ENCODE data around the gene CLDN4. TPM values are rescaled to one million over a fixed set of nuclear protein-coding genes. Genes with fewer than 3 reads are reported as not detected.

Gene CLDN4
- total RNA-seq, 2 donors from 2014 or later: 162 to 216 TPM

DNA sequence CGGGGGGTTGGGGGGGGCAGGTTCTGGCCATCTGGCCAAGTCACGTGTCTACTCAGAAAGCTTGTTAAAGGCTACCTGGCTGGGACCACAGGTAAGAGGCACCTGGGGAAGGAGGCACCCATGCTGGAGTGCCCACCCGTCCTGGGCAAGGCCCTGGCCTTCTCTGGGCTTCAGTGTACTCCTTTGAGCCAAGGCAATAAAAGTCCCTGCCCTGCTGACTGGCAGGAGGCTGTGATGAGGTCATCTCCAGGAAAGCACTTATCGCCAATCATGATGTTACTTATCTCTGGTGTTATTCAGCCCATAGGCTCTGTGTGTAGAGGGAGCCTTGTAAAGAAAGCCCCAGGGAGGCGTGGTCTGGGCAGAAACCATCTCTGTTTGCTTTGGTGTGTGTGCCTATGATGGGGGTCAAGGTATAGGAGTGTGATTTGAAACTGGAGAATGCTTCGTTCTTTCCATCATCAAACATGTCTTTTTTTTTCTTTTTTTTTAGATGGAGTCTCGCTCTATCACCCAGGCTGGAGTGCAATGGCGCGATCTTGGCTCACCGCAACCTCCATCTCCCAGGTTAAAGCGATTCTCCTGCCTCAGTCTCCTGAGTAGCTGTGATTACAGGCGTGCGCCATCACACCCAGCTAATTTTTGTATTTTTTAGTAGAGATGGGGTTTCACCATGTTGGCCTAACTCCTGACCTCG, 2.5 kb upstream of the CLDN4 start:
- 61% methylated on average over 13 of the region's 14 CpGs for WGBS
- intact Hi-C loops (cut with DNase I): no loop called here
- Histone ChIP-seq H3K27ac (peak overlapping the region; percentile 90 to 95), H3K27me3 (replicated peaks; ENCODE audit: insufficient read depth) (no peaks in the 10 kb centered on the region), H3K4me1 (replicated peaks) (peaks cover 32% of the 10 kb centered on the region), H3K4me3 (no peak overlapping the region), H3K36me3 (no peaks in the 10 kb centered on the region), H3K9me3 (no peaks in the 10 kb centered on the region)
- TF ChIP-seq POLR2AphosphoS5 (IDR thresholded peaks at IDR 0.05) (peak; percentile 68), POLR2A (IDR thresholded peaks at IDR 0.05) (peak; percentile 43)
- TF ChIP-seq, protein P1, sequence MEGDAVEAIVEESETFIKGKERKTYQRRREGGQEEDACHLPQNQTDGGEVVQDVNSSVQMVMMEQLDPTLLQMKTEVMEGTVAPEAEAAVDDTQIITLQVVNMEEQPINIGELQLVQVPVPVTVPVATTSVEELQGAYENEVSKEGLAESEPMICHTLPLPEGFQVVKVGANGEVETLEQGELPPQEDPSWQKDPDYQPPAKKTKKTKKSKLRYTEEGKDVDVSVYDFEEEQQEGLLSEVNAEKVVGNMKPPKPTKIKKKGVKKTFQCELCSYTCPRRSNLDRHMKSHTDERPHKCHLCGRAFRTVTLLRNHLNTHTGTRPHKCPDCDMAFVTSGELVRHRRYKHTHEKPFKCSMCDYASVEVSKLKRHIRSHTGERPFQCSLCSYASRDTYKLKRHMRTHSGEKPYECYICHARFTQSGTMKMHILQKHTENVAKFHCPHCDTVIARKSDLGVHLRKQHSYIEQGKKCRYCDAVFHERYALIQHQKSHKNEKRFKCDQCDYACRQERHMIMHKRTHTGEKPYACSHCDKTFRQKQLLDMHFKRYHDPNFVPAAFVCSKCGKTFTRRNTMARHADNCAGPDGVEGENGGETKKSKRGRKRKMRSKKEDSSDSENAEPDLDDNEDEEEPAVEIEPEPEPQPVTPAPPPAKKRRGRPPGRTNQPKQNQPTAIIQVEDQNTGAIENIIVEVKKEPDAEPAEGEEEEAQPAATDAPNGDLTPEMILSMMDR (IDR thresholded peaks at IDR 0.05): no peak
- DNase-seq (ENCODE audit: low spot score): peak; percentile 72

DNA sequence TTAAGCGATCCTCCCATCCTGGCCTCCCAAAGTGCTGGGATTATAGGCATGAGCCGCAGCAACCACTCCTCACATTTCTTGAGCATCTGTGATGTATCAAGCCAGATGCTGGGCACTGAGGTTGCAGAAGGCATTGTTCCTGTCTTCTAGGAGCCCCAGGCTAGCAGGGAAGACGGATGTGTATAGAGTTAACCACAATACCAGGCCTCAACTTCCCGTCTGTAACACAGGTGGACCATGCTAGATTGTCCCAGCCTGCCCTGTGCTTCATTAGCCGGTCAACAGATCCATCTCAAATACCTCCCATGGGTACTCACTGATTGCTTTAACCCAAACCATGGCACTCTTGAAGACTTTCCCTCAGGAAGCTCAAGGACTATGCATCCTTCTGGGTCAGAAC, 1.8 kb upstream of the CLDN4 start:
- TF ChIP-seq POLR2A (IDR thresholded peaks at IDR 0.05): no peak
- TF ChIP-seq, protein P1 (IDR thresholded peaks at IDR 0.05): no peak
- TF ChIP-seq POLR2AphosphoS5 (IDR thresholded peaks at IDR 0.05): no peak
- Histone ChIP-seq H3K27me3 (replicated peaks; ENCODE audit: insufficient read depth) (no peaks in the 10 kb centered on the region), H3K4me3 (no peak overlapping the region), H3K36me3 (no peaks in the 10 kb centered on the region), H3K27ac (peak overlapping the region; percentile 90 to 95), H3K9me3 (no peaks in the 10 kb centered on the region), H3K4me1 (replicated peaks) (peaks cover 32% of the 10 kb centered on the region)
- whole genome bisulfite sequencing: 87% methylated on average over 5 of the region's 5 CpGs
- no peak for DNase-seq (ENCODE audit: low spot score)
- intact Hi-C loops (cut with DNase I): no loop called here

DNA sequence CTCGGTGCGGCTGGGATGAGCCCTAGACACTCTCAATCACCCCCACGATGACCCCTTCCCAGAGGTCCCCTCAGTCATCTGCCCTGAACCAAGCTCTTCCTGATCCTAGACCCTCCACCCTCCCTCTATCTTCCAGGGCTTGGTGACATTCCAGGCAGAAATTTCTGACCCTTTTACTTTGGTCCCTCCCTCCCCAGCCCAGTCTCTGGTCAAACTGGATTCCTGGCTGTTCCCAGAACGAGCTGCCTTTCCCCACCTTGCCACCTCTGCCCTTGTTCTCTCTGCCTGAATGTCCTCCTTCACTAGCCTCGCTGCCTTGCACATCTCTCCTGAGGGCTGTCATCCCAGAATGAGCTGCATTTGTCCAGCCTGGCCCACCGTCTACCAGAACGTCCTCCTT, 1.3 kb upstream of the CLDN4 start:
- H3K4me1 ChIP-seq (replicated peaks): peaks cover 32% of the 10 kb centered on the region

DNA sequence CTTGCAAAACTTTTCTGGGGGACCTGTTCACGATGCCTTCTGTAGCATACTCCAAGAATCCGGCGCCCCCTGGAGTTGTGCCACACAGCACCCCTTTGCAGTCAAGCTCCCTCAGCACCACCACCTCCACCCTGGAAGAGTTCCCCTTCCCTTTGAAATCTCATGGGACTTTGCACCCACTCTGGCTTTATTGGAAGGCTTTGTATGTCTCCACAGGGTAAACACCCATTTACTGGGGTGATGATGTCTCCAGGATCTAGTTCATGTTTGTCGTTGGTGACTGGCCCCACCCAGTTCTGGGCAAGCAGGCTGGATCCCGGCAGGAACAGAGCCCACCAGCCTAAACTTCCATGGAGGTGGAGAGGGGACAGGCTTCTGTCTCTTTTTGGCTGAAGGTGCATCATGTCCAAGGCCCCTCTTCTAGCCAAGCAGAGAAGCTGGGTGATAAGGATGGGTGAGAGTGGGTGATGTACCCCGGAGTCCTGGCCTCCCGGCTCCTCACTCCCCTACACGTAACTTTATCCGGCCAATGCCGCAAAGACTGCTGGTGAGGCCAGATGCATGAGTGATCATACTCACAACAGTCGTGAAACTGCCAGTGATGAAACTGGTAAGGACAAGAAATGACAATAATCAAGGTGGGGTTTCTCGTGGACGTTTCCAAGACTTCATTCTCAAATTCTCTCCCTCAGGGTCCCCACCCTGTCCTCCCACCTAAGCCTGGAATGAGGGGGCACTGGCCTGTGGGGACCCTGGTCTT, 695 bp upstream of the CLDN4 start:
- TF ChIP-seq POLR2AphosphoS5 (IDR thresholded peaks at IDR 0.05): peak; percentile 35
- TF ChIP-seq POLR2A (IDR thresholded peaks at IDR 0.05): no peak
- TF ChIP-seq, protein P1 (IDR thresholded peaks at IDR 0.05): no peak
- Histone ChIP-seq H3K4me1 (replicated peaks) (peaks cover 32% of the 10 kb centered on the region), H3K27me3 (replicated peaks; ENCODE audit: insufficient read depth) (no peaks in the 10 kb centered on the region), H3K36me3 (no peaks in the 10 kb centered on the region), H3K4me3 (peak overlapping the region in 1 of 2 donors; percentile 61), H3K9me3 (no peaks in the 10 kb centered on the region), H3K27ac (peak overlapping the region; percentile 90 to 95)
- peak; percentile 44 for DNase-seq (ENCODE audit: low spot score)
- intact Hi-C loops (cut with DNase I): no loop called here
- 49% methylated on average over 13 of the region's 13 CpGs for WGBS

More for the DNA sequence above, 1.3 kb upstream of the CLDN4 start:
- TF ChIP-seq POLR2AphosphoS5 (IDR thresholded peaks at IDR 0.05): no peak
- no peak for TF ChIP-seq POLR2A (IDR thresholded peaks at IDR 0.05)
- TF ChIP-seq, protein P1 (IDR thresholded peaks at IDR 0.05): no peak
- intact Hi-C loops (cut with DNase I): no loop called here
- H3K27me3 ChIP-seq (replicated peaks; ENCODE audit: insufficient read depth): no peaks in the 10 kb centered on the region
- H3K27ac ChIP-seq: peak overlapping the region; percentile 90 to 95
- no peaks in the 10 kb centered on the region for H3K9me3 ChIP-seq
- DNase-seq (ENCODE audit: low spot score): no peak
- 45% methylated on average over 7 of the region's 7 CpGs for WGBS
- H3K36me3 ChIP-seq: no peaks in the 10 kb centered on the region
- no peak overlapping the region for H3K4me3 ChIP-seq

DNA sequence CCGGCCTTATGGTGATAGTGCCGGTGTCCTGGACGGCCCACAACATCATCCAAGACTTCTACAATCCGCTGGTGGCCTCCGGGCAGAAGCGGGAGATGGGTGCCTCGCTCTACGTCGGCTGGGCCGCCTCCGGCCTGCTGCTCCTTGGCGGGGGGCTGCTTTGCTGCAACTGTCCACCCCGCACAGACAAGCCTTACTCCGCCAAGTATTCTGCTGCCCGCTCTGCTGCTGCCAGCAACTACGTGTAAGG, 713 bp downstream of the CLDN4 start:
- peak overlapping the region; percentile 90 to 95 for H3K27ac ChIP-seq
- peaks cover 32% of the 10 kb centered on the region for H3K4me1 ChIP-seq (replicated peaks)
- peak overlapping the region; percentile 49 to 61 for H3K4me3 ChIP-seq
- H3K9me3 ChIP-seq: no peaks in the 10 kb centered on the region
- H3K36me3 ChIP-seq: no peaks in the 10 kb centered on the region
- intact Hi-C loops (cut with DNase I): no loop called here
- TF ChIP-seq POLR2A (IDR thresholded peaks at IDR 0.05) (no peak), POLR2AphosphoS5 (IDR thresholded peaks at IDR 0.05) (no peak)
- TF ChIP-seq, protein P1 (IDR thresholded peaks at IDR 0.05): no peak
- no peaks in the 10 kb centered on the region for H3K27me3 ChIP-seq (replicated peaks; ENCODE audit: insufficient read depth)
- 52% methylated on average over 16 of the region's 16 CpGs for WGBS
- DNase-seq (ENCODE audit: low spot score): no peak
